HepG2 (cell line): ENCODE measurements around the gene HRH3. TPM values are rescaled to one million over a fixed set of nuclear protein-coding genes. Genes with fewer than 3 reads are reported as not detected.

Experiments
- ELF4 ChIP-seq: sonication (generic); formaldehyde crosslinking; IDR thresholded peaks from 2 replicates; pipeline ENCODE4 v1.5.0; 2020; ENCODE audit warnings: missing genetic modification reagents, mild to moderate bottlenecking, moderate library complexity, borderline replicate concordance
- KLF12 ChIP-seq: sonication (generic); formaldehyde crosslinking; IDR thresholded peaks from 2 replicates; pipeline ENCODE4 v1.4.0; 2020; ENCODE audit warnings: missing genetic modification reagents, borderline replicate concordance
- MTF1 ChIP-seq: sonication (generic); formaldehyde crosslinking; IDR thresholded peaks from 2 replicates; pipeline ENCODE4 v1.5.0; 2020; ENCODE audit warnings: missing genetic modification reagents
- NCOA1 ChIP-seq: sonication (generic); formaldehyde crosslinking; IDR thresholded peaks from 2 replicates; pipeline ENCODE4 v1.9.0; 2021; ENCODE audit warnings: missing genetic modification reagents
- RBM22 ChIP-seq: fragments of 200-400 bp; formaldehyde crosslinking; optimal IDR thresholded peaks from 2 replicates; pipeline ENCODE3; 2017; ENCODE audit warnings: mild to moderate bottlenecking, low read length, moderate library complexity
- SKI ChIP-seq: fragments of 450-650 bp; IDR thresholded peaks from one replicate; pipeline ENCODE4 v1.6.1; 2018; ENCODE audit warnings: mild to moderate bottlenecking; ENCODE audit not compliant: partially characterized antibody
- ZEB1 ChIP-seq: IDR thresholded peaks from 2 replicates; pipeline ENCODE4 v1.6.1; 2012; ENCODE audit warnings: mild to moderate bottlenecking, low read depth, inconsistent platforms; ENCODE audit not compliant: insufficient replicate concordance
- ZNF569 ChIP-seq: sonication (generic); formaldehyde crosslinking; IDR thresholded peaks from 2 replicates; pipeline ENCODE4 v1.5.0; 2020; ENCODE audit warnings: mild to moderate bottlenecking, missing genetic modification reagents, moderate library complexity, borderline replicate concordance
- ZNF570 ChIP-seq: sonication (generic); formaldehyde crosslinking; IDR thresholded peaks from 2 replicates; pipeline ENCODE4 v1.4.0; 2020; ENCODE audit warnings: mild to moderate bottlenecking, missing genetic modification reagents, borderline replicate concordance
- ZNF598 ChIP-seq: sonication (generic); formaldehyde crosslinking; IDR thresholded peaks from 2 replicates; pipeline ENCODE4 v1.5.1; 2020; ENCODE audit warnings: mild to moderate bottlenecking, missing genetic modification reagents, borderline replicate concordance
- ZNF747 ChIP-seq: sonication (generic); formaldehyde crosslinking; IDR thresholded peaks from 2 replicates; pipeline ENCODE4 v1.8.1; 2023; ENCODE audit warnings: missing genetic modification reagents, mild to moderate bottlenecking, borderline replicate concordance
- ZNF75D ChIP-seq: sonication (generic); formaldehyde crosslinking; IDR thresholded peaks from 2 replicates; pipeline ENCODE4 v1.8.1; 2023; ENCODE audit warnings: missing genetic modification reagents, mild to moderate bottlenecking, borderline replicate concordance
- ZNF776 ChIP-seq: sonication (generic); formaldehyde crosslinking; IDR thresholded peaks from 2 replicates; pipeline ENCODE4 v1.4.0; 2020; ENCODE audit warnings: mild to moderate bottlenecking, missing genetic modification reagents
- polyA plus RNA-seq, 8 experiments: library from polyadenylated mRNA; depleted of rRNA in 3 of 8; stranded (reverse) in 7 of 8; unstranded in 1 of 8; fragments of >200 nt; fragmentation: Illumina TruSeq in 4 of 8; extraction: Trizol in 4 of 8; gene quantifications; 2 replicates each; pipeline versions ENCODE4 v1.2.1 to v1.2.3, GENCODE V29; 2011 to 2016; ENCODE audit warnings: low read depth in 4 of 8, missing spikeins in 1 of 8, mixed read lengths in 1 of 8; ENCODE audit not compliant: insufficient read depth in 1 of 8
- total RNA-seq, 5 experiments: library from RNA; depleted of rRNA; stranded (reverse); fragments of >200 nt; fragmentation: Illumina TruSeq; extraction: Trizol; gene quantifications; 2 replicates each; pipeline ENCODE4 v1.2.3, GENCODE V29; 2016; ENCODE audit warnings: low read depth in 1 of 5
- TF ChIP-seq, protein P1 (sequence below): sonication (generic); formaldehyde crosslinking; conservative IDR thresholded peaks from 2 replicates; pipeline ENCODE4 v1.4.0; 2020; ENCODE audit warnings: missing genetic modification reagents
- TF ChIP-seq, protein P2 (sequence below): sonication (generic); formaldehyde crosslinking; IDR thresholded peaks from 2 replicates; pipeline ENCODE4 v1.4.0; 2020; ENCODE audit warnings: mild to moderate bottlenecking, low read depth, missing genetic modification reagents
- TF ChIP-seq, protein P3 (sequence below): sonication (generic); formaldehyde crosslinking; IDR thresholded peaks from 2 replicates; pipeline ENCODE4 v1.4.0; 2020; ENCODE audit warnings: missing genetic modification reagents
- TF ChIP-seq, protein P4 (sequence below): sonication (generic); formaldehyde crosslinking; IDR thresholded peaks from 2 replicates; pipeline ENCODE4 v1.8.0; 2022; ENCODE audit warnings: mild to moderate bottlenecking, missing genetic modification reagents
- TF ChIP-seq, protein P5 (sequence below): IDR thresholded peaks from 2 replicates; pipeline ENCODE4 v1.6.1; 2016; ENCODE audit warnings: missing compliant biosample characterization, missing genetic modification reagents, borderline replicate concordance

Gene HRH3
- total and polyA plus RNA-seq, 2 of the 13 experiments (the other 11 are each of a cell fraction or from before 2014, with no cell fraction given), result 0.18 TPM; not detected in 1

DNA sequence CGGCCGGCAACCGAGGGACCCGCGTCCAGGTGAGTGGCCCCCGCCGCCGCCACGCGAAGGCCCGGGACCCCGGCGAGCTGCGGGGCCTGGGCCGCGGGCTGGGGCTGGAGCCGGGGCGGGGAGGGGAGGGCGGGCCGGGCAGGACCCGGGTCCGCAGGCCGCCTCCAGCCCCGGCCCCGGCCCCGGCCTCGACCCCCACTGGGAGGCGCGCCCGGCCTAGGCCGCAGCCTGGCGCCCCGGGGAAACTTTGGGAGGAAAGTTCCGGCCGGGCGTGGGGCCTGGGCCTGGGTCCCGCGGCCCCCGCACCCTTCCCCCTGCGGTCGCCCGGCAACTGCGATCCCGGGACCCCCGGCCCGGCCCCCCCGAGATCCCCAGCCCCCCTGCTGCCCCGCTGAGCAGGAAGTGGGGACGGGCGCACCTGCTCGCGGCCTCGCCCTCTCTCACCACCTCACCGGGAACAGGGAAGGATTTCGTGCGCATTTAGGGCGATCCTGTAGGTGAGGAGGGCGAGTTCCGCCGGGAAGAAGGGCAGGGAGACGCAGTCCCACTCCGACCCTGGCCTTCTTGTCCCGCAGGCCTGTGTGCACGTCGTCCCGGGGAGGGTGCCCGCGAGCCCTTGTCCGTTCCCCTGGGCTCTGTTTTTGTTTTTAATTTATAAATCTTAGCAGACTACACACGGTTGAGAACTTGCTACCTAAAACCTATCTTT lies 18.6 kb upstream of the HRH3 start (continued):
- TF ChIP-seq, protein P1, sequence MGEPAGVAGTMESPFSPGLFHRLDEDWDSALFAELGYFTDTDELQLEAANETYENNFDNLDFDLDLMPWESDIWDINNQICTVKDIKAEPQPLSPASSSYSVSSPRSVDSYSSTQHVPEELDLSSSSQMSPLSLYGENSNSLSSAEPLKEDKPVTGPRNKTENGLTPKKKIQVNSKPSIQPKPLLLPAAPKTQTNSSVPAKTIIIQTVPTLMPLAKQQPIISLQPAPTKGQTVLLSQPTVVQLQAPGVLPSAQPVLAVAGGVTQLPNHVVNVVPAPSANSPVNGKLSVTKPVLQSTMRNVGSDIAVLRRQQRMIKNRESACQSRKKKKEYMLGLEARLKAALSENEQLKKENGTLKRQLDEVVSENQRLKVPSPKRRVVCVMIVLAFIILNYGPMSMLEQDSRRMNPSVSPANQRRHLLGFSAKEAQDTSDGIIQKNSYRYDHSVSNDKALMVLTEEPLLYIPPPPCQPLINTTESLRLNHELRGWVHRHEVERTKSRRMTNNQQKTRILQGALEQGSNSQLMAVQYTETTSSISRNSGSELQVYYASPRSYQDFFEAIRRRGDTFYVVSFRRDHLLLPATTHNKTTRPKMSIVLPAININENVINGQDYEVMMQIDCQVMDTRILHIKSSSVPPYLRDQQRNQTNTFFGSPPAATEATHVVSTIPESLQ (CRISPR knock-in tag), result no peak
- TF ChIP-seq ZNF75D (CRISPR knock-in tag) (no peak), SKI (no peak), ZNF747 (CRISPR knock-in tag) (no peak), ZNF776 (CRISPR knock-in tag) (0 out of 2 replicates have a peak, but pooled peaks have one; percentile 46), ZNF569 (CRISPR knock-in tag) (no peak), ELF4 (CRISPR knock-in tag) (no peak), MTF1 (CRISPR knock-in tag) (no peak), ZEB1 (peak; percentile 0), RBM22 (no peak), ZNF598 (no peak; the same call in 1 of the 2 replicates), ZNF570 (no peak), NCOA1 (CRISPR knock-in tag) (0 out of 2 replicates have a peak, but pooled peaks have one; percentile 55), KLF12 (CRISPR knock-in tag) (no peak)
- TF ChIP-seq, protein P2, sequence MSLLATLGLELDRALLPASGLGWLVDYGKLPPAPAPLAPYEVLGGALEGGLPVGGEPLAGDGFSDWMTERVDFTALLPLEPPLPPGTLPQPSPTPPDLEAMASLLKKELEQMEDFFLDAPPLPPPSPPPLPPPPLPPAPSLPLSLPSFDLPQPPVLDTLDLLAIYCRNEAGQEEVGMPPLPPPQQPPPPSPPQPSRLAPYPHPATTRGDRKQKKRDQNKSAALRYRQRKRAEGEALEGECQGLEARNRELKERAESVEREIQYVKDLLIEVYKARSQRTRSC (CRISPR knock-in tag), result no peak
- TF ChIP-seq, protein P3, sequence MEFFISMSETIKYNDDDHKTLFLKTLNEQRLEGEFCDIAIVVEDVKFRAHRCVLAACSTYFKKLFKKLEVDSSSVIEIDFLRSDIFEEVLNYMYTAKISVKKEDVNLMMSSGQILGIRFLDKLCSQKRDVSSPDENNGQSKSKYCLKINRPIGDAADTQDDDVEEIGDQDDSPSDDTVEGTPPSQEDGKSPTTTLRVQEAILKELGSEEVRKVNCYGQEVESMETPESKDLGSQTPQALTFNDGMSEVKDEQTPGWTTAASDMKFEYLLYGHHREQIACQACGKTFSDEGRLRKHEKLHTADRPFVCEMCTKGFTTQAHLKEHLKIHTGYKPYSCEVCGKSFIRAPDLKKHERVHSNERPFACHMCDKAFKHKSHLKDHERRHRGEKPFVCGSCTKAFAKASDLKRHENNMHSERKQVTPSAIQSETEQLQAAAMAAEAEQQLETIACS (CRISPR knock-in tag), result no peak
- TF ChIP-seq, protein P4, sequence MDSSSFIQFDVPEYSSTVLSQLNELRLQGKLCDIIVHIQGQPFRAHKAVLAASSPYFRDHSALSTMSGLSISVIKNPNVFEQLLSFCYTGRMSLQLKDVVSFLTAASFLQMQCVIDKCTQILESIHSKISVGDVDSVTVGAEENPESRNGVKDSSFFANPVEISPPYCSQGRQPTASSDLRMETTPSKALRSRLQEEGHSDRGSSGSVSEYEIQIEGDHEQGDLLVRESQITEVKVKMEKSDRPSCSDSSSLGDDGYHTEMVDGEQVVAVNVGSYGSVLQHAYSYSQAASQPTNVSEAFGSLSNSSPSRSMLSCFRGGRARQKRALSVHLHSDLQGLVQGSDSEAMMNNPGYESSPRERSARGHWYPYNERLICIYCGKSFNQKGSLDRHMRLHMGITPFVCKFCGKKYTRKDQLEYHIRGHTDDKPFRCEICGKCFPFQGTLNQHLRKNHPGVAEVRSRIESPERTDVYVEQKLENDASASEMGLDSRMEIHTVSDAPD, result no peak
- TF ChIP-seq, protein P5, sequence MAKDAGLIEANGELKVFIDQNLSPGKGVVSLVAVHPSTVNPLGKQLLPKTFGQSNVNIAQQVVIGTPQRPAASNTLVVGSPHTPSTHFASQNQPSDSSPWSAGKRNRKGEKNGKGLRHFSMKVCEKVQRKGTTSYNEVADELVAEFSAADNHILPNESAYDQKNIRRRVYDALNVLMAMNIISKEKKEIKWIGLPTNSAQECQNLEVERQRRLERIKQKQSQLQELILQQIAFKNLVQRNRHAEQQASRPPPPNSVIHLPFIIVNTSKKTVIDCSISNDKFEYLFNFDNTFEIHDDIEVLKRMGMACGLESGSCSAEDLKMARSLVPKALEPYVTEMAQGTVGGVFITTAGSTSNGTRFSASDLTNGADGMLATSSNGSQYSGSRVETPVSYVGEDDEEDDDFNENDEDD (CRISPR knock-in tag), result 0 out of 2 replicates have a peak, but pooled peaks have one; percentile 28
